GM10847 (cell line): Measurements from ENCODE around the gene DCP1A.

ENCODE experiments used
- POLR2A ChIP-seq: IDR thresholded peaks from 2 replicates; pipeline ENCODE4 v1.6.1; 2011; ENCODE audit not compliant: insufficient read length; ENCODE audit errors: extremely low read depth

Gene DCP1A

DNA sequence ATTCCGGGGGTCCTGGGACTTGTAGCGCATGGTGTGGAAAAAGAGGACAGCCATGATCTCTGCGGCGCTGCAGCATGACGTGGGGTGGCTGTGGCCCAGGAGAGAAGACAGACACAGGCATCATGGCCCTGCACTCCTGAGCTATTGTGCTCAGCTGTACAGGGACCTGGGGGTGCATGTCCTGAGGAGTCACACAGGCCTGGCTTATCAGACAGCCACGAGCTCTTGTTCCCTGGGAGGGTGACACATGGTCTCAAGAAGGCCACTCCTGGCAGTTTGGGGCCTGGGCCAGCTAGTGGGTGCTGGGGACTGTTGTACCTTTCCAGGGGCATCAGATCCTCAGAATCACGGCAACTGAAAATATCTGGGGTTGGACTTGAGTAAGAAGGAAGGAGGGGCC is 105.2 kb downstream of the DCP1A start:
- TF ChIP-seq POLR2A = no peak

DNA sequence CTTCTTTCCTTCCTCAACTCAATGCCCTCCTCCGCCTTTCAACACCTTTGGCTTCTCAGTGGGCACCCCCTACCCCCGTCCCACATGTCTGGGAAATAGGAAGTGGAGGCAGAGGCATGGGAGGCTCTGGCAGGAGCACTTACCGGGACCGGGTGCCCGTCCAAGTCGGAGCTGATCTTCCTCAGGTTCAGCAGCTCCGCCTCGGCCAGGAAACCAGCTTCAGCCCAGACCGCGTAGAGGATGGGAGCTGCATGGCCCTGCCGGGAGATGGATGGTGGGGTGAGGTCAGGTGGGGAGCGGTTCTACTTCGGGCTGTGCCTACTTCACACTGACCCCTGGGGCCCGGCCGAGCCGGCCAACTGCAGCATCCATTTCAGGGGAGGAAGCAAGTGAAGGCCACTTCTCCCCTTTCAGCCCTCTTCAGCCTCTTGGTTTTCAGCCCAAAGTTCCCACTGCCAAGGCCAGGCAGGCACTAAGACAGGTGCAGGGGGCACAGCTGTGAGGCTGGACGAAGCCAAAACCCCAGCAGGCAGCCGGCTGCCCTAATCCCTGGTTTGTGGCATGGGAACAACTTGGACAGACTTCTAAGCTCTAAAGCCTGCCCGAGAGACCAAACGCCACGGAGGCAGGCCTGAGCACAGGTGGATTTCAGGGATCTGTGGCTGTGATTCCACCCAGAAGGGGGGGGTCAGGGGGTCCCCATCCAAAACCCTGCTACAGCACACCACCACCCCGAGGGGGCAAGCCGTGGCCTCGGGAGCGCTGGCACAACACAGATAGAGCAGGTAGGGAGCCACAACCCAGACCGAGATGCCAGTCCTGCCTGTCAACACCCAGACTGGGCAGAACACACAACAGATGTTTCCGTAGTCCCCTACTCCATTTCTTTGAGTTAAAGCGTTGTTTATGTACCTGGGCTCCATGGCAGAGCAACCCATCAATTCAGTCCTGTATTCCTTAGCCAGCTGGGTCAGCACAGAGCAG is 106.1 kb downstream of the DCP1A start:
- TF ChIP-seq POLR2A = no peak

DNA sequence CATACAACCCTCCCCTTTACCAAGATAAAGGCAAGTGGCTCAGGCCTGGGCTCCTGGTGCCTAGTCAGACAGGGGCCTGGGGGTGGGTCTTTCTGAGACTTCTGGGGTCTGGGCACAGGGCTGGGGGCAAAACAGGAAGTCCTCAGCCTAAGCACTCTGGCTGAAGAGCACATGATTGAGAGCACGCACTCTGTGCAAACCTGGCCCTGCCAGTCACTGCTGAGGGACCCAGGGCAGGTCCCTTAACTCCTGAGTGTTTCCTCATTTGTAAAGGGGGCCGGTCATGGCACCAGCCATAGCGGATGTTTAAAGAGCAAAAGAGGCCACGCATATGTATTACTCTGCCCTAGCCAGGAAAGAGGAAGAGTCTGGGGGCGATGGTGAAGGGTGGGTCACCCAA is 107.5 kb downstream of the DCP1A start:
- TF ChIP-seq POLR2A = no peak

DNA sequence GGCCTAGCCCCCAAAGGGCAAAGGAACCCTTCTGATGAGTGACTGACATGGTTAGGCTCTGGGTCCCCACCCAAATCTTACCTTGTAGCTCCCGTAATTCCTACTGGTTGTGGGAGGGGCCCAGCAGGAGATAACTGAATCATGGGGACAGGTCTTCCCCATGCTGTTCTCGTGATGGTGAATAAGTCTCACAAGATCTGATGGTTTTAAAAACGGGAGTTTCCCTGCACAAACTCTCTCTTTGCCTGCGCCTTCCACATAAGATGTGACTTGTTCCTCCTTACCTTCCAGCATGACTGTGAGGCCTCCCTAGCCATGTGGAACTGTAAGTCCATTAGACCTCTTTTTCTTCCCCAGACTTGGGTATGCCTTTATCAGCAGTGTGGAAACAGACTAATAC is 108.5 kb downstream of the DCP1A start:
- TF ChIP-seq POLR2A = no peak

GRCh38 chr3:53238051-53238850 is 109.1 kb downstream of the DCP1A start:
- TF ChIP-seq POLR2A = no peak

GRCh38 chr3:53236112-53236841 is 111.1 kb downstream of the DCP1A start:
- TF ChIP-seq POLR2A = no peak

DNA sequence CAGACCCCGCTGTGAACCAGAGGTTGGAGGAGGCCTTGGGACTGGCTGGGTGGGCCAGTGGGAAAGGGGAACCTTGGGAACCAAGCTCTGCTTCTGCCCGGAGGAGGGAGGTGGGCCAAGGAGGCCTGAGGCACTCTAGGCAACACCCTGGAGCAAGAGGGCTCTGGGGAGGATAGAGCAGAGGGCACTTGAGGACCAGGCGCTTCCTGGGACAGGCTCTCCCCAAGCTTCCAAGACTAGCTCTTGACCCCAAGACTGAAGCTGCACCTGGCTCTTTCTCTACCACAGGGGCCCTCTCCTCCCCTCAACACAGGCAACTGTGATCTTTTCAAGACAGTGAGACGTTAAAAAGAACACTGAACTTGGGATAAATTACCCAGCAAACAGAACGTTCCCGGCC is 111.8 kb downstream of the DCP1A start:
- no peak for TF ChIP-seq POLR2A

- TF ChIP-seq POLR2A = no peak
These were observed 112.5 kb downstream of the DCP1A start for GRCh38 chr3:53234841-53235232.

- no peak for TF ChIP-seq POLR2A
These were observed 113.1 kb downstream of the DCP1A start for GRCh38 chr3:53234130-53234840.
